DND-41 (cell line): ENCODE data around the gene CD22.

Experiments used
- ATAC-seq: fragments of 200-7000 bp; cut with Tn5 transposase; 3 replicates; pipeline ENCODE4 v1.9.1; 2021; ENCODE audit warnings: low read depth; ENCODE audit not compliant: insufficient read depth
- DNase-seq: peaks from one replicate; pipeline ENCODE4 v3.0.0-alpha.2; 2020
- H2AFZ ChIP-seq: 2 replicates; pipeline ENCODE4 v1.6.0; 2012; ENCODE audit warnings: low read depth, low read length
- H3K27ac ChIP-seq: 2 replicates; pipeline ENCODE4 v1.5.1; 2012; ENCODE audit warnings: low read length, inconsistent platforms
- H3K27me3 ChIP-seq: fragments of 200-600 bp; sonication (generic); 2 replicates; pipeline ENCODE4 v1.6.0; 2012; ENCODE audit warnings: low read length, mild to moderate bottlenecking, inconsistent platforms; ENCODE audit not compliant: insufficient read depth, poor library complexity
- H3K36me3 ChIP-seq: 2 replicates; pipeline ENCODE4 v1.5.1; 2012; ENCODE audit warnings: low read length, inconsistent platforms; ENCODE audit not compliant: insufficient read depth
- H3K4me1 ChIP-seq: 2 replicates; pipeline ENCODE4 v1.5.1; 2012; ENCODE audit warnings: mild to moderate bottlenecking, low read length; ENCODE audit not compliant: insufficient read depth
- H3K4me2 ChIP-seq: 2 replicates; pipeline ENCODE4 v1.6.0; 2012; ENCODE audit warnings: mild to moderate bottlenecking, moderate library complexity, low read length, inconsistent platforms; ENCODE audit not compliant: insufficient read depth
- H3K4me3 ChIP-seq, 2 experiments: fragments of 200-600 bp in 1 of 2; shearing (Covaris generic) in 1 of 2; 2 replicates each; pipeline ENCODE4 v1.5.1; 2012 to 2016; ENCODE audit warnings: inconsistent platforms in 2 of 2, low read length in 2 of 2, mild to moderate bottlenecking in 2 of 2, low read depth in 1 of 2, moderate library complexity in 1 of 2
- H3K79me2 ChIP-seq: 2 replicates; pipeline ENCODE4 v1.6.0; 2012; ENCODE audit warnings: low read length, inconsistent platforms; ENCODE audit not compliant: insufficient read depth
- H3K9ac ChIP-seq: 2 replicates; pipeline ENCODE4 v1.6.0; 2012; ENCODE audit warnings: low read depth, mild to moderate bottlenecking, inconsistent platforms, low read length, moderate library complexity
- H3K9me3 ChIP-seq: 2 replicates; pipeline ENCODE4 v1.5.1; 2012; ENCODE audit warnings: low read length, moderate library complexity, mild to moderate bottlenecking, inconsistent platforms; ENCODE audit not compliant: insufficient read depth, severe bottlenecking
- H4K20me1 ChIP-seq: 2 replicates; pipeline ENCODE4 v1.6.0; 2012; ENCODE audit warnings: low read length; ENCODE audit not compliant: insufficient read depth
- CTCF ChIP-seq: IDR thresholded peaks from 2 replicates; pipeline ENCODE4 v1.5.1; 2012; ENCODE audit warnings: borderline replicate concordance, low read length, moderate library complexity, mild to moderate bottlenecking; ENCODE audit not compliant: poor library complexity, severe bottlenecking; ENCODE audit errors: extremely low read depth
- EZH2 ChIP-seq: IDR thresholded peaks from 3 replicates; pipeline ENCODE4 v1.6.1; 2012; ENCODE audit warnings: borderline replicate concordance, low read depth, mild to moderate bottlenecking, moderate library complexity, low read length, inconsistent platforms; ENCODE audit not compliant: severe bottlenecking

Gene CD22

GRCh38 chr19:35320065-35320713, 8.8 kb upstream of the CD22 start:
- Histone ChIP-seq H4K20me1 (no peaks in the 10 kb centered on the region), H3K9ac (no peak overlapping the region), H3K27me3 (no peaks in the 10 kb centered on the region), H3K27ac (no peak overlapping the region), H3K36me3 (no peaks in the 10 kb centered on the region), H3K4me3 (no peak overlapping the region), H2AFZ (no peak overlapping the region), H3K4me2 (no peak overlapping the region), H3K79me2 (no peaks in the 10 kb centered on the region), H3K4me1 (no peaks in the 10 kb centered on the region), H3K9me3 (no peaks in the 10 kb centered on the region)
- no peak for TF ChIP-seq EZH2
- no peak for TF ChIP-seq CTCF
- DNase-seq (no peak), ATAC-seq (no peak)

GRCh38 chr19:35321291-35321690, 7.7 kb upstream of the CD22 start:
- Histone ChIP-seq H4K20me1 (no peaks in the 10 kb centered on the region), H3K27ac (no peak overlapping the region), H2AFZ (no peak overlapping the region), H3K4me3 (no peak overlapping the region), H3K79me2 (no peaks in the 10 kb centered on the region), H3K9me3 (no peaks in the 10 kb centered on the region), H3K36me3 (no peaks in the 10 kb centered on the region), H3K27me3 (peaks cover 4% of the 10 kb centered on the region), H3K4me2 (no peak overlapping the region), H3K4me1 (no peaks in the 10 kb centered on the region), H3K9ac (no peak overlapping the region)
- ATAC-seq (no peak), DNase-seq (no peak)
- no peak for TF ChIP-seq CTCF
- TF ChIP-seq EZH2: no peak

DNA sequence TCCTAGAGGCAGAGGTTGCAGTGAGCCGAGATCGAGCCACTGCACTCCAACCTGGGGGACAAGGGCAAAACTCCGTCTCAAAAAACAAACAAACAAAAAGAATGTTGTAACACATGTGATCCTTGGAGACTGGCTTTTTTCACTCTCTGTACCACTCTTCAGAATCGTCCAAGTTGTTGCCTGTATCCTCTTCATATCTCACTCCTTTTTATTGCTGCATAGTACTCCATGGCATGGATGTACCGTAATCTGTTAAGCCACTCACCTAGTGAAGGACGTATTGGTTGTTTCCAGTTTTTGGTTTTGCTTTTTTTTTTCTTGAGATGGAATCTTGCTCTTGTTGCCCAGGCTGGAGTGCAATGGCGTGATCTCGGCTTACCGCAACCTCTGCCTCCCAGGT, 7.0 kb upstream of the CD22 start:
- Histone ChIP-seq H3K4me3 (no peak overlapping the region), H3K9ac (no peak overlapping the region), H3K9me3 (no peaks in the 10 kb centered on the region), H3K4me1 (no peaks in the 10 kb centered on the region), H3K4me2 (no peak overlapping the region), H3K27me3 (peaks cover 4% of the 10 kb centered on the region), H3K36me3 (no peaks in the 10 kb centered on the region), H2AFZ (no peak overlapping the region), H3K79me2 (no peaks in the 10 kb centered on the region), H4K20me1 (0 out of 2 replicates have a peak, but pooled peaks cover 3% of the 10 kb centered on the region), H3K27ac (no peak overlapping the region)
- DNase-seq (no peak), ATAC-seq (no peak)
- TF ChIP-seq CTCF: no peak
- no peak for TF ChIP-seq EZH2

- Histone ChIP-seq H3K4me1 (no peaks in the 10 kb centered on the region), H3K27ac (no peak overlapping the region), H3K9me3 (no peaks in the 10 kb centered on the region), H3K79me2 (no peaks in the 10 kb centered on the region), H3K4me2 (no peak overlapping the region), H4K20me1 (0 out of 2 replicates have a peak, but pooled peaks cover 3% of the 10 kb centered on the region), H3K36me3 (no peaks in the 10 kb centered on the region), H2AFZ (no peak overlapping the region), H3K27me3 (peaks cover 6% of the 10 kb centered on the region), H3K4me3 (no peak overlapping the region), H3K9ac (no peak overlapping the region)
- ATAC-seq (no peak), DNase-seq (no peak)
- peak; percentile 34 for TF ChIP-seq CTCF
- no peak for TF ChIP-seq EZH2
These were observed 1.3 kb upstream of the CD22 start for GRCh38 chr19:35327642-35328041.
